ENCODE data around the gene SLC6A9.

GRCh38 chr1:43949678-43950077, 81.6 kb downstream of the SLC6A9 start:
- TF ChIP-seq JUND (IDR thresholded peaks at IDR 0.05) (no peak), MAX (IDR thresholded peaks at IDR 0.05) (no peak)

Data from HCT116 (cell line).